ENCODE data around the gene MRPL4. TPM values are rescaled to one million over a fixed set of nuclear protein-coding genes. Genes with fewer than 3 reads are reported as not detected.

The MRPL4 gene
- total and polyA plus RNA-seq, 2 of the 13 experiments (the other 11 are each of a cell fraction or from before 2014, with no cell fraction given), result 40.6 to 42.5 TPM

DNA sequence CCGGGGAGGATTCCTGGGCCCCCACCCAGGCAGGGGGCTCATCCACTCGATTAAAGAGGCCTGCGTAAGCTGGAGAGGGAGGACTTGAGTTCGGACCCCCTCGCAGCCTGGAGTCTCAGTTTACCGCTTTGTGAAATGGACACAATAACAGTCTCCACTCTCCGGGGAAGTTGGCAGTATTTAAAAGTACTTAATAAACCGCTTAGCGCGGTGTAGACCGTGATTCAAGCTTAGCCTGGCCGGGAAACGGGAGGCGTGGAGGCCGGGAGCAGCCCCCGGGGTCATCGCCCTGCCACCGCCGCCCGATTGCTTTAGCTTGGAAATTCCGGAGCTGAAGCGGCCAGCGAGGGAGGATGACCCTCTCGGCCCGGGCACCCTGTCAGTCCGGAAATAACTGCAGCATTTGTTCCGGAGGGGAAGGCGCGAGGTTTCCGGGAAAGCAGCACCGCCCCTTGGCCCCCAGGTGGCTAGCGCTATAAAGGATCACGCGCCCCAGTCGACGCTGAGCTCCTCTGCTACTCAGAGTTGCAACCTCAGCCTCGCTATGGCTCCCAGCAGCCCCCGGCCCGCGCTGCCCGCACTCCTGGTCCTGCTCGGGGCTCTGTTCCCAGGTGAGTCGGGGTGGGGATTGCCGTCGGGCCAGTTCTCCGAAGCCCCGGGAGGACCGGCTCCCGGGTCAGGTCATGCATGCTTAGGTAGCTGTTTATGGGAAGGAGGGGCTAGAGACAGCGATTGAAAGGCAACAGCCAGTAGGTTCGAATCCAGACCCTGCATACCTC lies 18.8 kb downstream of the MRPL4 start, which contains the start of gene ICAM1 (continued):
- TF ChIP-seq HMGXB3 (CRISPR knock-in tag; IDR thresholded peaks at IDR 0.05; ENCODE audit: borderline replicate concordance), result no peak; the same call in 1 of the 2 replicates
- no peak for TF ChIP-seq ARID3A (IDR thresholded peaks at IDR 0.05; ENCODE audit: low read depth, low read length)
- TF ChIP-seq GLMP (CRISPR knock-in tag; IDR thresholded peaks at IDR 0.05; ENCODE audit: borderline replicate concordance), result no peak
- TF ChIP-seq ZNF615 (CRISPR knock-in tag; IDR thresholded peaks at IDR 0.05; ENCODE audit: borderline replicate concordance), result peak; percentile 80; the same call in 1 of the 2 replicates
- TF ChIP-seq ZNF704 (CRISPR knock-in tag; IDR thresholded peaks at IDR 0.05; ENCODE audit: borderline replicate concordance), result no peak
- no peak for TF ChIP-seq HOXA5 (CRISPR knock-in tag; IDR thresholded peaks at IDR 0.05)
- TF ChIP-seq ZFP41 (CRISPR knock-in tag; IDR thresholded peaks at IDR 0.05; ENCODE audit: borderline replicate concordance), result peak; percentile 57; the same call in 1 of the 2 replicates
- TF ChIP-seq, protein P1, sequence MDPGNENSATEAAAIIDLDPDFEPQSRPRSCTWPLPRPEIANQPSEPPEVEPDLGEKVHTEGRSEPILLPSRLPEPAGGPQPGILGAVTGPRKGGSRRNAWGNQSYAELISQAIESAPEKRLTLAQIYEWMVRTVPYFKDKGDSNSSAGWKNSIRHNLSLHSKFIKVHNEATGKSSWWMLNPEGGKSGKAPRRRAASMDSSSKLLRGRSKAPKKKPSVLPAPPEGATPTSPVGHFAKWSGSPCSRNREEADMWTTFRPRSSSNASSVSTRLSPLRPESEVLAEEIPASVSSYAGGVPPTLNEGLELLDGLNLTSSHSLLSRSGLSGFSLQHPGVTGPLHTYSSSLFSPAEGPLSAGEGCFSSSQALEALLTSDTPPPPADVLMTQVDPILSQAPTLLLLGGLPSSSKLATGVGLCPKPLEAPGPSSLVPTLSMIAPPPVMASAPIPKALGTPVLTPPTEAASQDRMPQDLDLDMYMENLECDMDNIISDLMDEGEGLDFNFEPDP (CRISPR knock-in tag; conservative IDR thresholded peaks at IDR 0.05), result no peak
- no peak for TF ChIP-seq TAF15 (IDR thresholded peaks at IDR 0.05; ENCODE audit: low read depth, low read length, poor library complexity, severe bottlenecking)
- peak; percentile 89; the same call in 1 of the 2 replicates for TF ChIP-seq DNMT3B (CRISPR knock-in tag; conservative IDR thresholded peaks at IDR 0.05)
- TF ChIP-seq ZFYVE20 (CRISPR knock-in tag; IDR thresholded peaks at IDR 0.05; ENCODE audit: borderline replicate concordance, low read depth), result no peak
- peak; percentile 71 for TF ChIP-seq RFXAP (CRISPR knock-in tag; IDR thresholded peaks at IDR 0.05; ENCODE audit: borderline replicate concordance)
- TF ChIP-seq NR2C2 (CRISPR knock-in tag; IDR thresholded peaks at IDR 0.05; ENCODE audit: borderline replicate concordance), result peak; percentile 84
- TF ChIP-seq KDM6A (CRISPR knock-in tag; IDR thresholded peaks at IDR 0.05; ENCODE audit: low read depth), result peak; percentile 17; the same call in 1 of the 2 replicates
- peak; percentile 34; the same call in 1 of the 2 replicates for TF ChIP-seq ZNF12 (CRISPR knock-in tag; IDR thresholded peaks at IDR 0.05)
- TF ChIP-seq PHB2 (IDR thresholded peaks at IDR 0.05; ENCODE audit: partially characterized antibody), result no peak
- peak; percentile 94 for TF ChIP-seq ZNF788 (CRISPR knock-in tag; IDR thresholded peaks at IDR 0.05; ENCODE audit: borderline replicate concordance)
- TF ChIP-seq ESRRA (CRISPR knock-in tag; IDR thresholded peaks at IDR 0.05; ENCODE audit: low read depth), result peak; percentile 35

Measured in HepG2 (cell line).